Trophoblast cell (in vitro differentiated cells and primary cell): Measurements from ENCODE around the gene CADM2.

Source experiments
- DNase-seq, 2 donors: peaks; one replicate each; pipeline ENCODE4 v3.0.0-alpha.2; 2016
- H2AFZ ChIP-seq: 2 replicates; pipeline ENCODE4 v1.6.1; 2013; ENCODE audit warnings: low read length, moderate library complexity, mild to moderate bottlenecking; ENCODE audit not compliant: insufficient read depth, poor library complexity
- H2AK5ac ChIP-seq: 2 replicates; pipeline ENCODE4 v1.6.1; 2013; ENCODE audit warnings: mild to moderate bottlenecking, low read length
- H2BK120ac ChIP-seq: 2 replicates; pipeline ENCODE4 v1.6.1; 2013; ENCODE audit warnings: low read length, mild to moderate bottlenecking, moderate library complexity; ENCODE audit not compliant: insufficient read depth, poor library complexity
- H2BK12ac ChIP-seq: 2 replicates; pipeline ENCODE4 v1.6.1; 2013; ENCODE audit warnings: mild to moderate bottlenecking, low read length, moderate library complexity
- H2BK5ac ChIP-seq: 2 replicates; pipeline ENCODE4 v1.6.1; 2013; ENCODE audit warnings: low read length, low read depth, moderate library complexity, mild to moderate bottlenecking; ENCODE audit not compliant: poor library complexity
- H3K14ac ChIP-seq: 2 replicates; pipeline ENCODE4 v1.6.1; 2013; ENCODE audit warnings: mild to moderate bottlenecking, low read length
- H3K18ac ChIP-seq: 2 replicates; pipeline ENCODE4 v1.6.1; 2013; ENCODE audit warnings: mild to moderate bottlenecking, low read length
- H3K23ac ChIP-seq: 2 replicates; pipeline ENCODE4 v1.6.1; 2013; ENCODE audit warnings: low read length
- H3K27ac ChIP-seq: 2 replicates; pipeline ENCODE4 v1.5.1; 2013; ENCODE audit warnings: low read depth, mild to moderate bottlenecking, inconsistent platforms, low read length, moderate library complexity
- H3K27me3 ChIP-seq: 2 replicates; pipeline ENCODE4 v1.6.1; 2013; ENCODE audit warnings: inconsistent platforms, mild to moderate bottlenecking, low read length, moderate library complexity; ENCODE audit not compliant: insufficient read depth
- H3K36me3 ChIP-seq, 2 experiments: 1 replicate in 1 of 2; 2 replicates in 1 of 2; pipeline ENCODE4 v1.6.1; 2013; ENCODE audit warnings: low read length in 2 of 2, mild to moderate bottlenecking in 2 of 2, moderate library complexity in 1 of 2; ENCODE audit not compliant: insufficient read depth in 2 of 2, control insufficient read depth in 1 of 2
- H3K4ac ChIP-seq: 2 replicates; pipeline ENCODE4 v1.6.1; 2013; ENCODE audit warnings: low read depth, mild to moderate bottlenecking, low read length, moderate library complexity
- H3K4me1 ChIP-seq, 2 experiments: 1 replicate in 1 of 2; 2 replicates in 1 of 2; pipeline ENCODE4 v1.6.1; 2013; ENCODE audit warnings: low read length in 2 of 2, mild to moderate bottlenecking in 2 of 2, moderate library complexity in 1 of 2; ENCODE audit not compliant: insufficient read depth in 2 of 2, control insufficient read depth in 1 of 2
- H3K4me2 ChIP-seq: 2 replicates; pipeline ENCODE4 v1.6.1; 2013; ENCODE audit warnings: inconsistent platforms, mild to moderate bottlenecking, low read length, moderate library complexity
- H3K4me3 ChIP-seq: 2 replicates; pipeline ENCODE4 v1.5.1; 2013; ENCODE audit warnings: mild to moderate bottlenecking, low read depth, low read length, inconsistent platforms
- H3K79me1 ChIP-seq: one replicate; pipeline ENCODE4 v1.6.1; 2013; ENCODE audit warnings: low read length
- H3K79me2 ChIP-seq: 2 replicates; pipeline ENCODE4 v1.6.1; 2013; ENCODE audit warnings: low read length, mild to moderate bottlenecking; ENCODE audit not compliant: control insufficient read depth, insufficient read depth, poor library complexity
- H3K9ac ChIP-seq: 2 replicates; pipeline ENCODE4 v1.6.1; 2013; ENCODE audit warnings: mild to moderate bottlenecking, low read length
- H3K9me3 ChIP-seq: 2 replicates; pipeline ENCODE4 v1.6.1; 2013; ENCODE audit warnings: low read depth, mild to moderate bottlenecking, control low read depth, inconsistent platforms, low read length; ENCODE audit not compliant: insufficient read depth
- H4K12ac ChIP-seq: 2 replicates; pipeline ENCODE4 v1.6.1; 2013; ENCODE audit warnings: low read depth, mild to moderate bottlenecking, low read length, moderate library complexity
- H4K8ac ChIP-seq: 2 replicates; pipeline ENCODE4 v1.6.1; 2013; ENCODE audit warnings: low read depth, mild to moderate bottlenecking, low read length, moderate library complexity
- H4K91ac ChIP-seq: one replicate; pipeline ENCODE4 v1.6.1; 2013; ENCODE audit warnings: low read depth, mild to moderate bottlenecking, low read length, moderate library complexity
- WGBS: extraction: QIAGEN DNeasy Blood & Tissue Kit; methylation state at CpG from one replicate; pipeline ENCODE4 v1.1.7; 2013; ENCODE audit warnings: missing lambda C conversion rate; ENCODE audit not compliant: insufficient read length, insufficient coverage; ENCODE audit errors: extremely low coverage; 5-methylcytosine and 5-hydroxymethylcytosine counted together

CADM2 gene

DNA sequence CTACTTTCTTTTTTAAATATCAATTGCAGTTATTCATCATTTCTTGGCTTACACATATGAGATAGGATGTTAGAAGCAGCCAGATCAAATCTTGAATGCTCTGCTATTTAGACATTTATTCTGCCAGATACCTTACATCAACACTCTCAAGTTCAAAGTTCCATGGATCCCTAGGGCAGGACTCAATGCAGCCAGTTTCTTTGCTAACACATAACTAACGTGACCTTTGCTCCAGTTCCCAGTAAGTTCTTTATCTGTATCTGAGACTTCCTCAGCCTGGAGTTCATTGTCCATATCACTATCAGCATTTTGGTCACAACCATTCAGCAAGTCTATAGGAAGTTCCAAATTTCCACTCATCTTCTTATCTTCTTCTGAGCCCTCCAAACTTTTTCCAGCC, 1092.3 kb downstream of the CADM2 start:
- Histone ChIP-seq H3K4ac (no peak overlapping the region), H3K9me3 (no peaks in the 10 kb centered on the region), H3K4me3 (no peak overlapping the region), H3K23ac (no peak overlapping the region), H4K8ac (no peak overlapping the region), H3K18ac (no peak overlapping the region), H2AFZ (no peak overlapping the region), H3K79me2 (no peaks in the 10 kb centered on the region), H3K79me1 (no peaks in the 10 kb centered on the region), H3K27ac (no peak overlapping the region), H3K14ac (no peak overlapping the region), H4K91ac (no peak overlapping the region), H3K9ac (no peak overlapping the region), H2AK5ac (no peak overlapping the region), H2BK5ac (no peak overlapping the region), H3K4me2 (no peak overlapping the region), H3K4me1 (no peaks in the 10 kb centered on the region), H4K12ac (no peak overlapping the region), H3K36me3 (no peaks in the 10 kb centered on the region), H2BK12ac (no peak overlapping the region), H2BK120ac (no peak overlapping the region), H3K27me3 (no peaks in the 10 kb centered on the region)
- DNase-seq = no peak
- no CpG with 5 or more reads among the region's 1 CpG for WGBS

DNA sequence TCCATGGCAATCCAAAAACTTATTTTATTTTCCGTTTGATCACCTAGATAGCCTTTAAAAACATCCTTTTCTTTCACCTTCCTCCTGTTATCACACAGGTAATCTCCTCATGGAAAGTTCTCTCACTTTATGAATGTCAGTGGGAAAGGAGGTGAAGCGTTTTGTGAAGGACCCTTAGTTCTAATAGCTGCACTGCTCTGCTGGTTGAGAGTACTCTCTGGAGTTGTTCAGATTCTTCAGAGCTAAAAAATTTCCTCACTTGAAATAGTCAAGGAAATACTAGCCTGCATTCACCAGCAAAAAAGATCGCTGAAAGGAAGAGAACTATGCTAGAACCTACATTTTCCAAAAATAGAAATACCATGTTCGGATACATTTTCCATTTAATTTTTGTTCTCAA, 1097.2 kb downstream of the CADM2 start:
- Histone ChIP-seq H3K27ac (no peak overlapping the region), H2AK5ac (no peak overlapping the region), H3K18ac (no peak overlapping the region), H2BK5ac (no peak overlapping the region), H3K4me2 (no peak overlapping the region), H4K12ac (no peak overlapping the region), H3K9ac (no peak overlapping the region), H4K8ac (no peak overlapping the region), H3K4me3 (no peak overlapping the region), H3K23ac (no peak overlapping the region), H3K27me3 (no peaks in the 10 kb centered on the region), H3K79me2 (no peaks in the 10 kb centered on the region), H2BK12ac (no peak overlapping the region), H3K14ac (no peak overlapping the region), H4K91ac (no peak overlapping the region), H3K36me3 (no peaks in the 10 kb centered on the region), H2AFZ (no peak overlapping the region), H2BK120ac (no peak overlapping the region), H3K79me1 (no peaks in the 10 kb centered on the region), H3K4ac (no peak overlapping the region), H3K4me1 (no peaks in the 10 kb centered on the region), H3K9me3 (no peaks in the 10 kb centered on the region)
- 100% methylated on average over 1 of the region's 4 CpGs for WGBS
- no peak for DNase-seq

DNA sequence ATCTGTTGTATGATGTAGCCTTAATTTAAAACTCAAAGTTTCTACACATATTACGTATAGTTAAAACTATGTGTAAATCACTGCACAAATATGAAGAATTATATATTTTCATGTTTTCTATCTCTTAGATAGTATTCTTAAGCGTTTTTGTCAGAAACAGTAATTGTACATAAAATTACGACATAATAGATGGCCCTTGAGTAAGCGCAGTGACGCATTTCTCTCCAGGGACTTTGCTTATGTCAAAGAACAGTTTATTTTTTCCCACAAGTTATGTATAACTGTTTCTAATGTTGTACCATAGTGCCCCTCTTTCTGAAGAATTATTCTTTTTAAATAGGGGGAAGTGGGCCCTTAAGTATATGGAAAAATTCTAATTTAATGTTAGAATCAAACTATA, 1098.2 kb downstream of the CADM2 start:
- no peaks in the 10 kb centered on the region for H3K27me3 ChIP-seq
- H2AFZ ChIP-seq = no peak overlapping the region
- no peak for DNase-seq
- H3K9ac ChIP-seq = no peak overlapping the region
- H2BK120ac ChIP-seq = no peak overlapping the region
- H3K23ac ChIP-seq = no peak overlapping the region
- H4K12ac ChIP-seq = no peak overlapping the region
- H2BK12ac ChIP-seq = no peak overlapping the region
- H2AK5ac ChIP-seq = no peak overlapping the region
- no peaks in the 10 kb centered on the region for H3K79me1 ChIP-seq
- no peak overlapping the region for H3K14ac ChIP-seq
- no peaks in the 10 kb centered on the region for H3K4me1 ChIP-seq
- H3K18ac ChIP-seq = no peak overlapping the region
- no peak overlapping the region for H3K4me2 ChIP-seq
- WGBS = no CpG with 5 or more reads among the region's 5 CpGs
- H3K36me3 ChIP-seq = no peaks in the 10 kb centered on the region
- H4K91ac ChIP-seq = no peak overlapping the region
- H2BK5ac ChIP-seq = no peak overlapping the region
- H3K79me2 ChIP-seq = no peaks in the 10 kb centered on the region
- no peak overlapping the region for H4K8ac ChIP-seq
- H3K27ac ChIP-seq = no peak overlapping the region
- no peak overlapping the region for H3K4me3 ChIP-seq
- H3K4ac ChIP-seq = no peak overlapping the region
- no peaks in the 10 kb centered on the region for H3K9me3 ChIP-seq

DNA sequence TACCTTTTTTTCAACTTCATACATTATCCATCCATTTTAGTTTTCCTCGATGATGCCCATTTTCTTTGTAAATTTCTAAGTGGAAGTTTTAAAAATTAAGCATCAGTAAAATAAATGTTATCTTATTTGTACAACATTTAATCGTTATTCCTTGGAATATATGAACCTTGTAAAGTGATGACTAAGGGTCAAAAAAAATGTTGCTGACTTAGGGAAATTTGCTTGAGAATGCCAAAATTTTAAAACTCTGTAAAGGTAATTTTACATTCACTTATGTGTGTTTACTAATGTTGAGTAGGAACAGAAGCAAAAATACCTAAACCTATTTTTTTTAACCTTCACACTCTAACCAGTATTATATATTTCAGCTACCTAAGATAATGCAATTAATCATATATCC, 1115.0 kb downstream of the CADM2 start:
- Histone ChIP-seq H2AFZ (no peak overlapping the region), H4K91ac (no peak overlapping the region), H2BK120ac (no peak overlapping the region), H4K8ac (no peak overlapping the region), H3K27me3 (no peaks in the 10 kb centered on the region), H3K36me3 (no peaks in the 10 kb centered on the region), H3K4ac (no peak overlapping the region), H2BK5ac (no peak overlapping the region), H3K79me2 (no peaks in the 10 kb centered on the region), H3K23ac (no peak overlapping the region), H3K79me1 (no peaks in the 10 kb centered on the region), H3K9ac (no peak overlapping the region), H3K18ac (no peak overlapping the region), H3K14ac (no peak overlapping the region), H3K4me1 (no peaks in the 10 kb centered on the region), H2BK12ac (no peak overlapping the region), H3K4me2 (no peak overlapping the region), H4K12ac (no peak overlapping the region), H3K9me3 (no peaks in the 10 kb centered on the region), H3K4me3 (no peak overlapping the region), H3K27ac (no peak overlapping the region), H2AK5ac (no peak overlapping the region)
- DNase-seq = no peak
- 100% methylated on average over 1 of the region's 2 CpGs for WGBS
